HCT116 (cell line): Measurements from ENCODE around the gene CDKAL1.

Source experiments
- CTCF ChIP-seq, 3 experiments: fragments of 200-600 bp in 1 of 3; sonication (generic) in 1 of 3; IDR thresholded peaks in 2 of 3; conservative IDR thresholded peaks in 1 of 3; 2 replicates each; pipeline ENCODE4 v1.5.1; 2012 to 2017; ENCODE audit warnings: low read depth in 2 of 3, low read length in 2 of 3, antibody characterized with exemption in 1 of 3, borderline replicate concordance in 1 of 3, control low read depth in 1 of 3, mild to moderate bottlenecking in 1 of 3, mixed read lengths in 1 of 3, mixed run types in 1 of 3, moderate library complexity in 1 of 3; ENCODE audit not compliant: insufficient read depth in 1 of 3
- EZH2 ChIP-seq: fragments of 200-600 bp; sonication (generic); IDR thresholded peaks from 2 replicates; pipeline ENCODE4 v1.6.1; 2017; ENCODE audit warnings: antibody characterized with exemption, mixed run types
- POLR2A ChIP-seq: IDR thresholded peaks from 2 replicates; pipeline ENCODE4 v1.7.0; 2011; ENCODE audit warnings: borderline replicate concordance; ENCODE audit not compliant: insufficient read depth, insufficient read length; ENCODE audit errors: extremely low read depth
- REST ChIP-seq: IDR thresholded peaks from 2 replicates; pipeline ENCODE4 v1.6.1; 2012; ENCODE audit warnings: low read depth
- SIN3A ChIP-seq: IDR thresholded peaks from 2 replicates; pipeline ENCODE4 v1.6.1; 2012; ENCODE audit warnings: low read depth
- ZBTB33 ChIP-seq: IDR thresholded peaks from 2 replicates; pipeline ENCODE4 v1.6.1; 2011; ENCODE audit warnings: mild to moderate bottlenecking, low read length, moderate library complexity; ENCODE audit not compliant: insufficient replicate concordance; ENCODE audit errors: extremely low read depth
- ZNF274 ChIP-seq: fragments of 200-500 bp; sonication (Bioruptor generic); IDR thresholded peaks from 2 replicates; pipeline ENCODE4 v1.6.1; 2014; ENCODE audit warnings: mild to moderate bottlenecking, low read depth, low read length, inconsistent platforms

- no peak for TF ChIP-seq ZNF274
- no peak for TF ChIP-seq EZH2
- no peak for TF ChIP-seq CTCF (IDR thresholded peaks at IDR 0.05 in 2 of 3, conservative IDR thresholded peaks at IDR 0.05 in 1 of 3; ENCODE audit: borderline replicate concordance in 1 of 3, insufficient read depth in 1 of 3, low read depth in 2 of 3, low read length in 2 of 3)
- no peak for TF ChIP-seq REST
- TF ChIP-seq ZBTB33, result no peak
- no peak for TF ChIP-seq SIN3A
- no peak for TF ChIP-seq POLR2A
Observed at GRCh38 chr6:20639161-20639560, 104.9 kb downstream of the CDKAL1 start.
